Raji (cell line): ENCODE results near the gene WWP2.

Experiments
- POLR2A ChIP-seq: IDR thresholded peaks from 2 replicates; pipeline ENCODE4 v1.6.1; 2011; ENCODE audit warnings: low read depth, low read length, control low read depth; ENCODE audit not compliant: insufficient read depth

WWP2 gene

GRCh38 chr16:69816996-69817395 is 54.9 kb downstream of the WWP2 start:
- TF ChIP-seq POLR2A: no peak

GRCh38 chr16:69818891-69819545 is 56.9 kb downstream of the WWP2 start:
- TF ChIP-seq POLR2A: no peak

GRCh38 chr16:69820926-69821541 is 58.9 kb downstream of the WWP2 start:
- TF ChIP-seq POLR2A: no peak

- TF ChIP-seq POLR2A: no peak
Measured at GRCh38 chr16:69821844-69822173, 59.7 kb downstream of the WWP2 start.

- no peak for TF ChIP-seq POLR2A
Measured at GRCh38 chr16:69822174-69822935, 60.2 kb downstream of the WWP2 start.

- TF ChIP-seq POLR2A: no peak
Measured at GRCh38 chr16:69823831-69824563, 61.9 kb downstream of the WWP2 start.

- TF ChIP-seq POLR2A: no peak
Measured at GRCh38 chr16:69827524-69827923, 65.4 kb downstream of the WWP2 start.

GRCh38 chr16:69829338-69829737 is 67.2 kb downstream of the WWP2 start:
- TF ChIP-seq POLR2A: no peak

- TF ChIP-seq POLR2A: no peak
Measured at GRCh38 chr16:69830146-69830533, 68.0 kb downstream of the WWP2 start.

GRCh38 chr16:69830534-69831211 is 68.5 kb downstream of the WWP2 start:
- no peak for TF ChIP-seq POLR2A

GRCh38 chr16:69831212-69832123 is 69.3 kb downstream of the WWP2 start:
- TF ChIP-seq POLR2A: no peak

- TF ChIP-seq POLR2A: no peak
Measured at GRCh38 chr16:69833357-69834282, 71.5 kb downstream of the WWP2 start.
